Endothelial cell (in vitro differentiated cells): ENCODE measurements around the gene ANK2. TPM values are rescaled to one million over a fixed set of nuclear protein-coding genes. Genes with fewer than 3 reads are reported as not detected.

Source experiments
- DNase-seq: peaks from one replicate; pipeline ENCODE4 v3.0.0; 2021; ENCODE audit warnings: low spot score
- H3K27ac Mint-ChIP-seq: one replicate; pipeline ENCODE4 v1.8.0; 2021; ENCODE audit warnings: mixed read lengths, inconsistent platforms; ENCODE audit not compliant: unreplicated experiment
- H3K27me3 Mint-ChIP-seq: one replicate; pipeline ENCODE4 v1.8.0; 2021; ENCODE audit warnings: mild to moderate bottlenecking, moderate library complexity, mixed read lengths, inconsistent platforms; ENCODE audit not compliant: unreplicated experiment
- H3K36me3 Mint-ChIP-seq: one replicate; pipeline ENCODE4 v1.8.0; 2021; ENCODE audit warnings: mild to moderate bottlenecking, low read depth, mixed read lengths, inconsistent platforms; ENCODE audit not compliant: unreplicated experiment
- H3K4me1 Mint-ChIP-seq: one replicate; pipeline ENCODE4 v1.8.0; 2021; ENCODE audit warnings: mild to moderate bottlenecking, mixed read lengths, inconsistent platforms; ENCODE audit not compliant: unreplicated experiment
- H3K4me3 Mint-ChIP-seq: one replicate; pipeline ENCODE4 v1.8.0; 2021; ENCODE audit warnings: mild to moderate bottlenecking, mixed read lengths, inconsistent platforms; ENCODE audit not compliant: unreplicated experiment
- H3K9me3 Mint-ChIP-seq: one replicate; pipeline ENCODE4 v1.8.0; 2021; ENCODE audit warnings: mixed read lengths, inconsistent platforms; ENCODE audit not compliant: unreplicated experiment
- total RNA-seq: library from RNA; stranded (reverse); fragmentation: NEBNext Ultra II Directional; extraction: Animal tissue kit (Norgen Biotek cat#: 25700); gene quantifications from one replicate; pipeline ENCODE4 v1.2.1, GENCODE V29; 2021; ENCODE audit not compliant: unreplicated experiment
- TF ChIP-seq, protein P1 (sequence below): fragments of 200-600 bp; sonication (generic); IDR thresholded peaks from one replicate; pipeline ENCODE4 v1.5.0; 2021; ENCODE audit warnings: antibody characterized with exemption; ENCODE audit not compliant: unreplicated experiment

ANK2 gene
- total RNA-seq, 1 donor from 2014 or later = 47.2 TPM

DNA sequence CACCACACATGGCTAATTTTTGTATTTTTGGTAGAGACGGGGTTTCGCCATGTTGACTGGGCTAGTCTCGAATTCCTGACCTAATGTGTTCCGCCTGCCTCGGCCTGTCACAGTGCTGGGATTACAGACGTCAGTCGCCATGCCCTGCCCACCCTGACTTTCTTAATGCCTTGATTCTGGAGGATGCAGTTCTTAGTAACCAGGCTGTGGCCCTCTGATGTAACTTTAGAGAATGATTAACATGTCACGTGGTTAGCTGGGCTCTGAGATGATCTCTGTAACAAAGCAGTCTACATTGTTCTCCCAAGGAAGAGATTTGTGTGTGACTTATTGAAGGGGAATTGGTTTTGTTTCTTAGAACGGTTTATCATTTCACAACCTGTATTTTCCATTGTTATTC is 30.6 kb downstream of the ANK2 start:
- TF ChIP-seq, protein P1, sequence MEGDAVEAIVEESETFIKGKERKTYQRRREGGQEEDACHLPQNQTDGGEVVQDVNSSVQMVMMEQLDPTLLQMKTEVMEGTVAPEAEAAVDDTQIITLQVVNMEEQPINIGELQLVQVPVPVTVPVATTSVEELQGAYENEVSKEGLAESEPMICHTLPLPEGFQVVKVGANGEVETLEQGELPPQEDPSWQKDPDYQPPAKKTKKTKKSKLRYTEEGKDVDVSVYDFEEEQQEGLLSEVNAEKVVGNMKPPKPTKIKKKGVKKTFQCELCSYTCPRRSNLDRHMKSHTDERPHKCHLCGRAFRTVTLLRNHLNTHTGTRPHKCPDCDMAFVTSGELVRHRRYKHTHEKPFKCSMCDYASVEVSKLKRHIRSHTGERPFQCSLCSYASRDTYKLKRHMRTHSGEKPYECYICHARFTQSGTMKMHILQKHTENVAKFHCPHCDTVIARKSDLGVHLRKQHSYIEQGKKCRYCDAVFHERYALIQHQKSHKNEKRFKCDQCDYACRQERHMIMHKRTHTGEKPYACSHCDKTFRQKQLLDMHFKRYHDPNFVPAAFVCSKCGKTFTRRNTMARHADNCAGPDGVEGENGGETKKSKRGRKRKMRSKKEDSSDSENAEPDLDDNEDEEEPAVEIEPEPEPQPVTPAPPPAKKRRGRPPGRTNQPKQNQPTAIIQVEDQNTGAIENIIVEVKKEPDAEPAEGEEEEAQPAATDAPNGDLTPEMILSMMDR = no peak
- H3K36me3 Mint-ChIP-seq = no peaks in the 10 kb centered on the region
- DNase-seq = no peak
- H3K4me1 Mint-ChIP-seq = peaks cover 16% of the 10 kb centered on the region
- H3K4me3 Mint-ChIP-seq = no peak overlapping the region
- H3K9me3 Mint-ChIP-seq = no peaks in the 10 kb centered on the region
- H3K27ac Mint-ChIP-seq = no peak overlapping the region
- H3K27me3 Mint-ChIP-seq = no peaks in the 10 kb centered on the region

DNA sequence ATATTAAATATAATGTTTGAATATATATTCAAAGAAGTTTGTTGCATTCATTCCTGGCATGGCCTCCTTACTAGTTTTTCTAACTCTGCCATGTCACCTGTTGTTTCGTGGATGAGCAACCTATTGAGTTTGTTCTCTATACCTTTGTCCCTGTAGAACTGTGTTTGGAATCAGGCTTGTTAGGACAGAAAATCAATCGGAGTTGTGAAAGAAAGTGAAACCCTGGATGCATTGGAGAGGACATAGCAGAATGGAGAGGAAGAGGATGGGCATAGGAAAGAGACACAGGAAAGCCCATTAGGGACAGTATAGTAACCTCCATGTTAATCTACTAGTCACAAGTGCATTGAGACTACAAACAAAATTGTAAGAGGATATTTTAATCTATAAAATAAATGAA is 31.2 kb downstream of the ANK2 start:
- Mint-ChIP-seq H3K4me3 (no peak overlapping the region), H3K9me3 (no peaks in the 10 kb centered on the region), H3K27ac (no peak overlapping the region), H3K27me3 (no peaks in the 10 kb centered on the region), H3K36me3 (no peaks in the 10 kb centered on the region), H3K4me1 (peaks cover 13% of the 10 kb centered on the region)
- TF ChIP-seq, protein P1 = no peak
- DNase-seq = no peak

DNA sequence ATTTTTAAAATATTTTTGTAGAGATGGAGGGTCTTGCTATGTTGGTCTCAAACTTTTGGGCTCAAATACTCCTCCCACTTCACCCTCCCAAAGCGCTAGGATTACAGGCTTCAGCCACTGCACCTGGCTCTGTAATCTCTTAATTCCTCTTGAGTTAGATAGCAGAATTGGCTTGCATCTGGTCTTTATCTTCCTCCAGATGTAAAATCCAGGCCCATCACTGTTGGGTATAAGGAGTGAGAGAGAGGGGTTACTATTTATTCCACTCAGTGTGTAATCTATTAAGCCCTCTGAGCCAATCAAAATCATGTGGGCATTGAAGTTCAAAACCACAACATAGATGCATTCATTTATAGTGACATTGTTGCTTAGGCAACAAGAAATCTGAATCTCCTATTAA is 33.9 kb downstream of the ANK2 start:
- Mint-ChIP-seq H3K4me3 (no peak overlapping the region), H3K27ac (no peak overlapping the region), H3K36me3 (no peaks in the 10 kb centered on the region), H3K27me3 (no peaks in the 10 kb centered on the region), H3K9me3 (no peaks in the 10 kb centered on the region), H3K4me1 (peaks cover 10% of the 10 kb centered on the region)
- no peak for DNase-seq
- TF ChIP-seq, protein P1 = no peak

DNA sequence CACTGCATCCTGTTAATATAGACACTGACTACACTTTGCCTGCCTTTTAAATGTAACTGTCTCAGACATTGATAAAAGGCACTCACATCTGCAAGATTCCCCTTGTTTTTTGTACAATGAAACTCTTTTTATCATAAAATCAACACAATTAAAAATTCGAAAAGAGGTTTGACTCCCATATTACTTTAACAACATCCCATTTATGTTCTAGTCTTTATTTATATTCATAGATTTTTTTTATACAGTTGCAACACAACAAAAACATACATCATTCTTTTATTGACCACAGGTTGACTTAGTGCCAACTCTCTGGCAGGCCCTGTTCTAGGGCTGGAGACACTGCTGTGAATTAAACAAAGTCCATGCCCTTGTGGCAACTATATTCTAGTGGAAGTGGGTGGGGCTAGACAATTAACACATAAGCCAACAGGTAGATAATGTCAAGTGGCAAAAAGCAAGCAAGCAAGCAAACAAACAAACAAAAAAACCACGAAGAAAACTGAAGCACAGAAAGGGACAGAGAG is 36.8 kb downstream of the ANK2 start:
- no peaks in the 10 kb centered on the region for H3K36me3 Mint-ChIP-seq
- H3K4me3 Mint-ChIP-seq = no peak overlapping the region
- DNase-seq = no peak
- TF ChIP-seq, protein P1 = no peak
- no peak overlapping the region for H3K27ac Mint-ChIP-seq
- H3K9me3 Mint-ChIP-seq = no peaks in the 10 kb centered on the region
- peaks cover 4% of the 10 kb centered on the region for H3K4me1 Mint-ChIP-seq
- H3K27me3 Mint-ChIP-seq = no peaks in the 10 kb centered on the region

DNA sequence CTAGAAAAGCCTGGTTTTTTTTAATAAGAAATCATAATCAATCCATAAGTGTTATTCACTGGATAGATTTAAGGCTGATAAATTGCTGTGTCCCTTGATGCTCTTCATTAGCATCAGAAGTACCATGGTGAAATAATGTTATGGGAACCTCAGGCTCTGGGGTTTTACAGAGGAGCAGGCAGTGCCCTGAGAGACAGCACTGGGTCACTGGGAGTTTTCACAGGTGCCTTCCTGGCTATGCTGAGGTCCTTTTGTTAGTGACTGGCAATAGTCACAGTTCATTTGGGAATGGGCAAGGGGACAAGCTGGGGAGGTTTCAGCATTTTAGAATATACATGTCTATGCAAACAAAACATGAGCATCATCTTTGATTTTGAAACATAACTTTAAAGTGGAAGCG is 38.6 kb downstream of the ANK2 start:
- Mint-ChIP-seq H3K4me3 (no peak overlapping the region), H3K9me3 (no peaks in the 10 kb centered on the region), H3K27me3 (no peaks in the 10 kb centered on the region), H3K36me3 (no peaks in the 10 kb centered on the region), H3K4me1 (peaks cover 4% of the 10 kb centered on the region), H3K27ac (no peak overlapping the region)
- TF ChIP-seq, protein P1 = no peak
- no peak for DNase-seq
